Retina (tissue), 1 donor: ENCODE data around the gene CKMT2.

Experiments
- DNase-seq: peaks from one replicate; pipeline ENCODE4 v3.0.0-alpha.2; 2016

Gene CKMT2

GRCh38 chr5:81219389-81219788 is 13.7 kb upstream of the CKMT2 start:
- DNase-seq, result no peak

GRCh38 chr5:81222285-81222684 is 10.8 kb upstream of the CKMT2 start:
- no peak for DNase-seq

- DNase-seq, result no peak
These were observed 7.7 kb upstream of the CKMT2 start for GRCh38 chr5:81225463-81225862.

GRCh38 chr5:81226286-81226685 is 6.8 kb upstream of the CKMT2 start:
- DNase-seq, result no peak

- DNase-seq, result no peak
These were observed 6.2 kb upstream of the CKMT2 start for GRCh38 chr5:81226949-81227348.

GRCh38 chr5:81228084-81228483 is 5.0 kb upstream of the CKMT2 start:
- DNase-seq, result no peak

- no peak for DNase-seq
These were observed 2.7 kb upstream of the CKMT2 start for GRCh38 chr5:81230416-81230815.

- DNase-seq, result no peak
These were observed 550 bp upstream of the CKMT2 start for GRCh38 chr5:81232464-81233079.

GRCh38 chr5:81234299-81234698 is 1.2 kb downstream of the CKMT2 start:
- DNase-seq, result no peak

GRCh38 chr5:81234801-81235200 is 1.7 kb downstream of the CKMT2 start:
- DNase-seq, result no peak

- no peak for DNase-seq
These were observed 2.4 kb downstream of the CKMT2 start for GRCh38 chr5:81235287-81236072.

GRCh38 chr5:81238460-81238859 is 5.3 kb downstream of the CKMT2 start:
- no peak for DNase-seq

GRCh38 chr5:81239613-81240012 is 6.5 kb downstream of the CKMT2 start:
- no peak for DNase-seq

- DNase-seq, result no peak
These were observed 7.9 kb downstream of the CKMT2 start for GRCh38 chr5:81241001-81241400.

- no peak for DNase-seq
These were observed 9.0 kb downstream of the CKMT2 start for GRCh38 chr5:81241961-81242648.

GRCh38 chr5:81242906-81243436 is 9.8 kb downstream of the CKMT2 start:
- DNase-seq, result no peak

- DNase-seq, result no peak
These were observed 11.3 kb downstream of the CKMT2 start for GRCh38 chr5:81244451-81244850.

- DNase-seq, result no peak
These were observed 12.7 kb downstream of the CKMT2 start for GRCh38 chr5:81245871-81246235.

GRCh38 chr5:81246697-81247096 is 13.6 kb downstream of the CKMT2 start:
- no peak for DNase-seq

- DNase-seq, result peak; percentile 36
These were observed 14.4 kb downstream of the CKMT2 start for GRCh38 chr5:81247441-81247972.

GRCh38 chr5:81249240-81249639 is 16.1 kb downstream of the CKMT2 start:
- no peak for DNase-seq

GRCh38 chr5:81250004-81250403 is 16.9 kb downstream of the CKMT2 start:
- no peak for DNase-seq

- DNase-seq, result no peak
These were observed 18.8 kb downstream of the CKMT2 start for GRCh38 chr5:81251922-81252321.

- no peak for DNase-seq
These were observed 19.8 kb downstream of the CKMT2 start for GRCh38 chr5:81252904-81253303.
